ENCODE results near the gene MRPL2.

- TF ChIP-seq EZH2phosphoT487 (IDR thresholded peaks at IDR 0.05; ENCODE audit: insufficient read depth, low read depth), result no peak
- TF ChIP-seq EZH2 (IDR thresholded peaks at IDR 0.05; ENCODE audit: insufficient read depth, poor library complexity, severe bottlenecking), result no peak
These were observed 37.3 kb upstream of the MRPL2 start for GRCh38 chr6:43096451-43097097.

Measured in GM23248 (cell line).